GM21526 (cell line): ENCODE data around the gene CDAN1.
A peak's percentile ranks its signal among the peaks of the same experiment; 100 is the strongest.
"Not testable (repeated sequence)": the region's sequence is repeated elsewhere in the genome, so short reads cannot be mapped to it uniquely, and the experiment has no call there.

Experiments used
- ATAC-seq: cut with Tn5 transposase; IDR thresholded peaks from one replicate; pipeline ENCODE4 v1.9.1; 2021; ENCODE audit warnings: moderate library complexity; ENCODE audit not compliant: unreplicated experiment, low FRiP score

The CDAN1 gene

GRCh38 chr15:42736793-42737528 is at the start of gene CDAN1:
CDAN1 (minus strand) TSS chr15:42737128; CDS start chr15:42737102, 26 bp downstream.
- peak; percentile 69 for ATAC-seq

- no peak for ATAC-seq
Measured at GRCh38 chr15:42785569-42785968, 48.6 kb upstream of the CDAN1 start.

- no peak for ATAC-seq
Measured at GRCh38 chr15:42784705-42785104, 47.8 kb upstream of the CDAN1 start.

GRCh38 chr15:42782716-42783115 is 45.8 kb upstream of the CDAN1 start:
- no peak for ATAC-seq

- no peak for ATAC-seq
Measured at GRCh38 chr15:42775416-42775815, 38.5 kb upstream of the CDAN1 start.

GRCh38 chr15:42772901-42773300 is 36.0 kb upstream of the CDAN1 start:
- no peak for ATAC-seq

GRCh38 chr15:42772144-42772543 is 35.2 kb upstream of the CDAN1 start:
- no peak for ATAC-seq

GRCh38 chr15:42766109-42766508 is 29.2 kb upstream of the CDAN1 start:
- ATAC-seq, result not testable (repeated sequence)

- not testable (repeated sequence) for ATAC-seq
Measured at GRCh38 chr15:42764154-42764731, 27.3 kb upstream of the CDAN1 start.

- not testable (repeated sequence) for ATAC-seq
Measured at GRCh38 chr15:42761813-42762212, 24.9 kb upstream of the CDAN1 start.

- ATAC-seq, result no peak
Measured at GRCh38 chr15:42760759-42761158, 23.8 kb upstream of the CDAN1 start.

GRCh38 chr15:42759093-42759492 is 22.2 kb upstream of the CDAN1 start:
- no peak for ATAC-seq

- no peak for ATAC-seq
Measured at GRCh38 chr15:42750306-42750705, 13.4 kb upstream of the CDAN1 start.

GRCh38 chr15:42749266-42749665 is 12.3 kb upstream of the CDAN1 start:
- ATAC-seq, result no peak

GRCh38 chr15:42744195-42744594 is 7.3 kb upstream of the CDAN1 start:
- no peak for ATAC-seq

GRCh38 chr15:42742149-42742548 is 5.2 kb upstream of the CDAN1 start:
- no peak for ATAC-seq

- no peak for ATAC-seq
Measured at GRCh38 chr15:42741710-42742109, 4.8 kb upstream of the CDAN1 start.

GRCh38 chr15:42737529-42738328 is 801 bp upstream of the CDAN1 start:
- no peak for ATAC-seq

GRCh38 chr15:42736178-42736792 is 643 bp downstream of the CDAN1 start:
- peak; percentile 29 for ATAC-seq

- no peak for ATAC-seq
Measured at GRCh38 chr15:42735382-42736165, 1.4 kb downstream of the CDAN1 start.
